ENCODE measurements around the gene BBS7. TPM values are rescaled to one million over a fixed set of nuclear protein-coding genes. Genes with fewer than 3 reads are reported as not detected.

Gene BBS7
- polyA plus RNA-seq, 1 of the 3 experiments (the other 2 are of a cell fraction), result 24.3 TPM

GRCh38 chr4:121873604-121874003 is 3.3 kb upstream of the BBS7 start:
- Histone ChIP-seq H3K9me2 (no peaks in the 10 kb centered on the region), H3K9ac (no peak overlapping the region), H3K27ac (ENCODE audit: low read depth in 2 of 2, low read length in 1 of 2) (no peak overlapping the region), H3F3A (replicated peaks; ENCODE audit: insufficient read depth) (peaks cover 3% of the 10 kb centered on the region), H3K4me3 (ENCODE audit: low read depth in 2 of 2, low read length in 1 of 2) (no peak overlapping the region), H4K20me1 (ENCODE audit: insufficient read depth) (no peaks in the 10 kb centered on the region), H2AFZ (ENCODE audit: low read depth) (no peak overlapping the region), H3K9me3 (no peaks in the 10 kb centered on the region), H3K4me2 (no peak overlapping the region), H3K4me1 (ENCODE audit: control insufficient read depth in 1 of 2, insufficient read depth in 2 of 2, low read depth in 1 of 2, low read length in 1 of 2) (peaks cover 0 to 5% of the 10 kb centered on the region in 2 experiments; a peak in 2 of 4 replicates), H3K27me3 (ENCODE audit: insufficient read depth) (no peaks in the 10 kb centered on the region), H3K36me3 (replicated peaks in 1 of 2; ENCODE audit: control insufficient read depth in 1 of 2, insufficient read depth in 2 of 2, low read length in 1 of 2) (no peaks in the 10 kb centered on the region), H3K79me2 (ENCODE audit: insufficient read depth) (peaks cover 10% of the 10 kb centered on the region)
- 54% methylated on average over 3 of the region's 3 CpGs for WGBS (ENCODE audit: low lambda C conversion rate)
- CTCF ChIA-PET, result no interaction called here
- TF ChIP-seq TEAD4 (IDR thresholded peaks at IDR 0.05; ENCODE audit: borderline replicate concordance, insufficient read depth) (no peak), FOXM1 (IDR thresholded peaks at IDR 0.05; ENCODE audit: low read depth) (no peak), USF1 (IDR thresholded peaks at IDR 0.05; ENCODE audit: borderline replicate concordance, low read depth) (no peak), FOSL2 (IDR thresholded peaks at IDR 0.05; ENCODE audit: borderline replicate concordance, low read depth) (no peak), MAX (IDR thresholded peaks at IDR 0.05; ENCODE audit: low read depth) (no peak), MEF2A (IDR thresholded peaks at IDR 0.05; ENCODE audit: borderline replicate concordance, low read depth) (no peak), NRF1 (IDR thresholded peaks at IDR 0.05; ENCODE audit: low read depth, low read length) (no peak), GABPA (IDR thresholded peaks at IDR 0.05; ENCODE audit: low read depth) (no peak)
- no peak for DNase-seq
- POLR2A ChIA-PET, result no interaction called here

- H3K9ac ChIP-seq, result no peak overlapping the region
- peaks cover 6% of the 10 kb centered on the region; the same call in 1 of the 2 replicates for H3K9me2 ChIP-seq
- no peak for DNase-seq
- H3K36me3 ChIP-seq (replicated peaks in 1 of 2; ENCODE audit: control insufficient read depth in 1 of 2, insufficient read depth in 2 of 2, low read length in 1 of 2), result peaks cover 61 to 68% of the 10 kb centered on the region in 2 experiments
- peaks cover 12% of the 10 kb centered on the region for H3K79me2 ChIP-seq (ENCODE audit: insufficient read depth)
- CTCF ChIA-PET, result interaction anchor here (1.4 kb wide), 1 partner anchor 28 kb away, joined by 4 read pairs; no protein-coding TSS in a partner anchor
- H3K27ac ChIP-seq (ENCODE audit: low read depth in 2 of 2, low read length in 1 of 2), result no peak overlapping the region
- H3K4me3 ChIP-seq (ENCODE audit: low read depth in 2 of 2, low read length in 1 of 2), result no peak overlapping the region
- H3K4me2 ChIP-seq, result no peak overlapping the region
- WGBS (ENCODE audit: low lambda C conversion rate), result 97% methylated on average over 7 of the region's 7 CpGs
- POLR2A ChIA-PET, result no interaction called here
- peaks cover 9% of the 10 kb centered on the region; the same call in 1 of the 2 replicates for H3K9me3 ChIP-seq
- H4K20me1 ChIP-seq (ENCODE audit: insufficient read depth), result no peaks in the 10 kb centered on the region
- H3K4me1 ChIP-seq (ENCODE audit: control insufficient read depth in 1 of 2, insufficient read depth in 2 of 2, low read depth in 1 of 2, low read length in 1 of 2), result peaks cover 0 to 2% of the 10 kb centered on the region in 2 experiments; a peak in 2 of 4 replicates
- H3F3A ChIP-seq (replicated peaks; ENCODE audit: insufficient read depth), result peaks cover 6% of the 10 kb centered on the region
- H2AFZ ChIP-seq (ENCODE audit: low read depth), result no peak overlapping the region
- no peaks in the 10 kb centered on the region for H3K27me3 ChIP-seq (ENCODE audit: insufficient read depth)
- TF ChIP-seq NRF1 (IDR thresholded peaks at IDR 0.05; ENCODE audit: low read depth, low read length), result no peak
- no peak for TF ChIP-seq EP300 (IDR thresholded peaks at IDR 0.05; ENCODE audit: borderline replicate concordance in 1 of 2, low read depth in 1 of 2, low read length in 1 of 2)
- TF ChIP-seq RAD21 (IDR thresholded peaks at IDR 0.05; ENCODE audit: low read length), result no peak
- TF ChIP-seq TEAD4 (IDR thresholded peaks at IDR 0.05; ENCODE audit: borderline replicate concordance, insufficient read depth), result no peak
- no peak for TF ChIP-seq MAX (IDR thresholded peaks at IDR 0.05; ENCODE audit: low read depth)
- TF ChIP-seq TAF1 (IDR thresholded peaks at IDR 0.05; ENCODE audit: borderline replicate concordance, low read depth, low read length), result no peak
- no peak for TF ChIP-seq FOXM1 (IDR thresholded peaks at IDR 0.05; ENCODE audit: low read depth)
- TF ChIP-seq FOXJ3 (CRISPR knock-in tag; IDR thresholded peaks at IDR 0.05), result no peak
- TF ChIP-seq MEF2A (IDR thresholded peaks at IDR 0.05; ENCODE audit: borderline replicate concordance, low read depth), result no peak
- no peak for TF ChIP-seq NFIC (IDR thresholded peaks at IDR 0.05; ENCODE audit: borderline replicate concordance)
- no peak for TF ChIP-seq EZH2phosphoT487 (IDR thresholded peaks at IDR 0.05; ENCODE audit: borderline replicate concordance, low read depth)
- no peak for TF ChIP-seq IRF3 (IDR thresholded peaks at IDR 0.05; ENCODE audit: low read depth, low read length)
- TF ChIP-seq RXRA (IDR thresholded peaks at IDR 0.05; ENCODE audit: borderline replicate concordance, low read depth), result no peak
- no peak for TF ChIP-seq TCF12 (IDR thresholded peaks at IDR 0.05)
- no peak for TF ChIP-seq RFX5 (IDR thresholded peaks at IDR 0.05; ENCODE audit: low read length)
- no peak for TF ChIP-seq CTCF (IDR thresholded peaks at IDR 0.05)
- TF ChIP-seq USF1 (IDR thresholded peaks at IDR 0.05; ENCODE audit: borderline replicate concordance, low read depth), result no peak
- no peak for TF ChIP-seq MXI1 (IDR thresholded peaks at IDR 0.05; ENCODE audit: low read depth, low read length)
These were observed 6.5 kb downstream of the BBS7 start for GRCh38 chr4:121863799-121864198.

Measured in SK-N-SH (cell line).